OCI-LY3 (cell line): ENCODE results near the gene CELA2A.

Experiments
- CTCF ChIP-seq: fragments of 200-600, 300-600 bp; sonication (generic); IDR thresholded peaks from 2 replicates; pipeline ENCODE4 v1.5.1; 2014; ENCODE audit warnings: antibody characterized with exemption, low read length, low read depth
- EZH2phosphoT487 ChIP-seq: fragments of 200-600 bp; shearing (Covaris generic); IDR thresholded peaks from 2 replicates; pipeline ENCODE4 v1.6.1; 2018; ENCODE audit warnings: antibody characterized with exemption, mixed run types, low read depth

DNA sequence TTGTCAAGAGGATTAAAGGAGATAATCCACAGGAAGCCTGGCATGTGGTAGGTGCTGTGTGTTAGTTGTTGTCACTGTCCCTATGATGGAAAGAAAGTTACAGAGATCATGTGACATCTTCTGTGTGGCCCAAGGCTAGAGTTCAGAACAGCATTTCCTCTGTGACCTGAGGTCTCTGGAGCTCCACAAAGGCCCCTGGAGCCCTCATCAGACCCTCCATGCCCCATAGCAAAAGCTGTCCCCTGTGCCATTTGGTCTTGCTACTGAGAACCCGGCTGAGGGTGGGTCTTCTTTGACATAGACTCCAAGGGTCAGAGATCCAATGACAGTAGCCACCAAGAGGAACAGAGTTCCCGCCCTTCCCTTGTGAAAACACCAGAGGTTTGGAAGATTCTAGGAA lies 27.4 kb downstream of the CELA2A start:
- TF ChIP-seq CTCF: no peak
- TF ChIP-seq EZH2phosphoT487: no peak
